GM23338 (cell line): ENCODE measurements around the gene KIAA2012. TPM values are rescaled to one million over a fixed set of nuclear protein-coding genes. Genes with fewer than 3 reads are reported as not detected.
A peak's percentile ranks its signal among the peaks of the same experiment; 100 is the strongest.

Experiments
- ATAC-seq: fragments of 200-7000 bp; cut with Tn5 transposase; 3 replicates; pipeline ENCODE4 v1.9.1; 2020
- DNase-seq: peaks from one replicate; pipeline ENCODE4 v3.0.0-alpha.2; 2015; ENCODE audit warnings: low spot score
- H2AFZ ChIP-seq: fragments of 200-600 bp; sonication (generic); 2 replicates; pipeline ENCODE4 v1.8.0; 2016; ENCODE audit warnings: antibody characterized with exemption, mild to moderate bottlenecking, moderate library complexity
- H3F3A ChIP-seq: fragments of 200-600 bp; sonication (generic); replicated peaks from 2 replicates; pipeline ENCODE4 v1.8.0; 2017; ENCODE audit warnings: antibody characterized with exemption, mixed run types, low read depth
- H3K27ac ChIP-seq: fragments of 200-600 bp; sonication (generic); 2 replicates; pipeline ENCODE4 v1.6.1; 2016; ENCODE audit warnings: low read depth
- H3K27me3 ChIP-seq: fragments of 200-600 bp; sonication (generic); 2 replicates; pipeline ENCODE4 v1.8.0; 2016; ENCODE audit warnings: mild to moderate bottlenecking, mixed run types, moderate library complexity; ENCODE audit not compliant: insufficient read depth
- H3K36me3 ChIP-seq: fragments of 200-600 bp; sonication (generic); 2 replicates; pipeline ENCODE4 v1.8.0; 2016; ENCODE audit warnings: mild to moderate bottlenecking; ENCODE audit not compliant: insufficient read depth
- H3K4me1 ChIP-seq: fragments of 200-600 bp; sonication (generic); 2 replicates; pipeline ENCODE4 v1.8.0; 2016; ENCODE audit warnings: mild to moderate bottlenecking, moderate library complexity; ENCODE audit not compliant: insufficient read depth
- H3K4me2 ChIP-seq: fragments of 200-600 bp; sonication (generic); 2 replicates; pipeline ENCODE4 v1.7.1; 2017; ENCODE audit warnings: mixed run types
- H3K4me3 ChIP-seq: fragments of 200-600 bp; sonication (generic); 2 replicates; pipeline ENCODE4 v1.6.1; 2016; ENCODE audit warnings: mixed run types
- H3K79me2 ChIP-seq: fragments of 200-600 bp; sonication (generic); replicated peaks from 2 replicates; pipeline ENCODE4 v1.8.0; 2017; ENCODE audit warnings: mild to moderate bottlenecking; ENCODE audit not compliant: insufficient read depth
- H3K9me2 ChIP-seq: fragments of 200-600 bp; sonication (generic); 2 replicates; pipeline ENCODE4 v1.8.0; 2017; ENCODE audit not compliant: insufficient read depth
- H4K20me1 ChIP-seq: fragments of 200-600 bp; sonication (generic); replicated peaks from 2 replicates; pipeline ENCODE4 v1.8.0; 2017; ENCODE audit warnings: mild to moderate bottlenecking; ENCODE audit not compliant: insufficient read depth
- H3K27ac Mint-ChIP-seq: 2 replicates; pipeline ENCODE4 v1.8.0; 2020; ENCODE audit warnings: inconsistent platforms, mild to moderate bottlenecking, moderate library complexity, mixed read lengths
- H3K27me3 Mint-ChIP-seq: 3 replicates; pipeline ENCODE4 v1.8.0; 2022; ENCODE audit warnings: low read depth, mild to moderate bottlenecking, moderate library complexity, mixed read lengths, inconsistent platforms; ENCODE audit not compliant: insufficient read depth, poor library complexity
- H3K36me3 Mint-ChIP-seq: 3 replicates; pipeline ENCODE4 v1.8.0; 2021; ENCODE audit warnings: low read depth, mild to moderate bottlenecking, inconsistent platforms, moderate library complexity, mixed read lengths
- H3K4me1 Mint-ChIP-seq: 3 replicates; pipeline ENCODE4 v1.8.0; 2020; ENCODE audit warnings: mild to moderate bottlenecking, inconsistent platforms, mixed read lengths
- H3K4me3 Mint-ChIP-seq: 3 replicates; pipeline ENCODE4 v1.8.0; 2021; ENCODE audit warnings: moderate library complexity, mild to moderate bottlenecking, inconsistent platforms, mixed read lengths
- H3K9me3 Mint-ChIP-seq: 3 replicates; pipeline ENCODE4 v1.8.0; 2020; ENCODE audit warnings: moderate library complexity, mild to moderate bottlenecking, inconsistent platforms, mixed read lengths
- CREB1 ChIP-seq: fragments of 250-450 bp; sonication (Bioruptor Pico); IDR thresholded peaks from 2 replicates; pipeline ENCODE4 v1.5.0; 2020; ENCODE audit warnings: low read depth, mild to moderate bottlenecking, moderate library complexity
- CTCF ChIP-seq, 2 experiments: fragments of 200-600 bp in 1 of 2; sonication (generic) in 1 of 2; conservative IDR thresholded peaks; 2 replicates each; pipeline versions ENCODE4 v1.5.1 to v1.6.1; 2016 to 2017; ENCODE audit warnings: antibody characterized with exemption in 2 of 2, low read depth in 2 of 2, mild to moderate bottlenecking in 2 of 2, moderate library complexity in 1 of 2
- EZH2 ChIP-seq: fragments of 200-600 bp; sonication (generic); IDR thresholded peaks from one replicate; pipeline ENCODE4 v1.8.0; 2017; ENCODE audit warnings: antibody characterized with exemption, mild to moderate bottlenecking, low read depth; ENCODE audit not compliant: unreplicated experiment
- EZH2phosphoT487 ChIP-seq: fragments of 200-600 bp; sonication (generic); IDR thresholded peaks from one replicate; pipeline ENCODE4 v1.8.1; 2018; ENCODE audit warnings: antibody characterized with exemption; ENCODE audit not compliant: unreplicated experiment
- JUNB ChIP-seq: IDR thresholded peaks from one replicate; pipeline ENCODE4 v1.6.1; 2016; ENCODE audit warnings: antibody characterized with exemption; ENCODE audit not compliant: unreplicated experiment
- NANOG ChIP-seq: IDR thresholded peaks from 2 replicates; pipeline ENCODE4 v1.6.1; 2016; ENCODE audit warnings: antibody characterized with exemption, borderline replicate concordance
- POLR2AphosphoS5 ChIP-seq: IDR thresholded peaks from 2 replicates; pipeline ENCODE4 v1.6.1; 2016; ENCODE audit warnings: antibody characterized with exemption, low read depth
- REST ChIP-seq: IDR thresholded peaks from one replicate; pipeline ENCODE4 v1.6.1; 2018; ENCODE audit warnings: antibody characterized with exemption; ENCODE audit not compliant: unreplicated experiment
- STAT1 ChIP-seq: IDR thresholded peaks from one replicate; pipeline ENCODE4 v1.6.1; 2016; ENCODE audit warnings: antibody characterized with exemption; ENCODE audit not compliant: unreplicated experiment
- ZNF114 ChIP-seq: fragments of 250-450 bp; sonication (Bioruptor Pico); IDR thresholded peaks from 2 replicates; pipeline ENCODE4 v1.5.0; 2020; ENCODE audit warnings: mild to moderate bottlenecking, moderate library complexity
- ZNF331 ChIP-seq: fragments of 250-450 bp; sonication (Bioruptor Pico); IDR thresholded peaks from 2 replicates; pipeline ENCODE4 v1.5.0; 2020; ENCODE audit warnings: low read depth, mild to moderate bottlenecking, moderate library complexity
- polyA plus RNA-seq: library from polyadenylated mRNA; unstranded; fragments of >200 nt; fragmentation: Nextera tagmentation; extraction: Ambion mirVana; gene quantifications from 2 replicates; pipeline ENCODE4 v1.2.1, GENCODE V29; 2016
- total RNA-seq: library from RNA; depleted of rRNA; stranded (reverse); fragments of >200 nt; shearing (Covaris generic); gene quantifications from 2 replicates; pipeline ENCODE4 v1.2.3, GENCODE V29; 2014
- TF ChIP-seq, protein P1 (sequence below): fragments of 250-450 bp; sonication (Bioruptor Pico); IDR thresholded peaks from 2 replicates; pipeline ENCODE4 v1.5.0; 2020; ENCODE audit warnings: mild to moderate bottlenecking, moderate library complexity
- TF ChIP-seq, protein P2 (sequence below): IDR thresholded peaks from 2 replicates; pipeline ENCODE4 v1.6.1; 2016; ENCODE audit warnings: antibody characterized with exemption

KIAA2012 gene
- total and polyA plus RNA-seq, 2 experiments from 2014 or later, result 0.03 to 0.08 TPM

DNA sequence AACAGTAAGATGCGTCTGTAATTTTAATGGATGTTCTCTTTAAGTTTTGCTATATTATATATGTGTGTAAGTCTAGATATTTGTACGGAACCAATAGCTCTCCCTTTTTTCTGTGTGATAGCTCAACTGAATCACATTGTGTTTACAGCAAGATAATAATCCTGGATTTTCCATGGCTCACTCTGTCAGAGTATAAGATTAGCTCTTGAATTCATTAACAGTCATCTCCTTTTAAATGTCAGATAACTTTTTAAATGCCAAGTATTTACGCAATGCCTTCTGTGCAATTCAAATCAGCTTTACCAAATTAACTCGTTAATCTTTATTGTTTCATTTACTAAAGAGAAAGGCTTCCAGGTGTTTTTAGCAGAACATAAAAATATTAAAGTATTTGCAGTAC, 76.9 kb downstream of the KIAA2012 start:
- DNase-seq, result no peak
- no peaks in the 10 kb centered on the region for H3K27me3 ChIP-seq
- TF ChIP-seq POLR2AphosphoS5 (no peak), STAT1 (no peak), CREB1 (no peak), REST (no peak), EZH2phosphoT487 (no peak), EZH2 (no peak), ZNF114 (CRISPR knock-in tag) (no peak), ZNF331 (CRISPR knock-in tag) (no peak), CTCF (conservative IDR thresholded peaks at IDR 0.05; ENCODE audit: low read depth in 2 of 2) (no peak), NANOG (no peak), JUNB (no peak)
- TF ChIP-seq, protein P1, sequence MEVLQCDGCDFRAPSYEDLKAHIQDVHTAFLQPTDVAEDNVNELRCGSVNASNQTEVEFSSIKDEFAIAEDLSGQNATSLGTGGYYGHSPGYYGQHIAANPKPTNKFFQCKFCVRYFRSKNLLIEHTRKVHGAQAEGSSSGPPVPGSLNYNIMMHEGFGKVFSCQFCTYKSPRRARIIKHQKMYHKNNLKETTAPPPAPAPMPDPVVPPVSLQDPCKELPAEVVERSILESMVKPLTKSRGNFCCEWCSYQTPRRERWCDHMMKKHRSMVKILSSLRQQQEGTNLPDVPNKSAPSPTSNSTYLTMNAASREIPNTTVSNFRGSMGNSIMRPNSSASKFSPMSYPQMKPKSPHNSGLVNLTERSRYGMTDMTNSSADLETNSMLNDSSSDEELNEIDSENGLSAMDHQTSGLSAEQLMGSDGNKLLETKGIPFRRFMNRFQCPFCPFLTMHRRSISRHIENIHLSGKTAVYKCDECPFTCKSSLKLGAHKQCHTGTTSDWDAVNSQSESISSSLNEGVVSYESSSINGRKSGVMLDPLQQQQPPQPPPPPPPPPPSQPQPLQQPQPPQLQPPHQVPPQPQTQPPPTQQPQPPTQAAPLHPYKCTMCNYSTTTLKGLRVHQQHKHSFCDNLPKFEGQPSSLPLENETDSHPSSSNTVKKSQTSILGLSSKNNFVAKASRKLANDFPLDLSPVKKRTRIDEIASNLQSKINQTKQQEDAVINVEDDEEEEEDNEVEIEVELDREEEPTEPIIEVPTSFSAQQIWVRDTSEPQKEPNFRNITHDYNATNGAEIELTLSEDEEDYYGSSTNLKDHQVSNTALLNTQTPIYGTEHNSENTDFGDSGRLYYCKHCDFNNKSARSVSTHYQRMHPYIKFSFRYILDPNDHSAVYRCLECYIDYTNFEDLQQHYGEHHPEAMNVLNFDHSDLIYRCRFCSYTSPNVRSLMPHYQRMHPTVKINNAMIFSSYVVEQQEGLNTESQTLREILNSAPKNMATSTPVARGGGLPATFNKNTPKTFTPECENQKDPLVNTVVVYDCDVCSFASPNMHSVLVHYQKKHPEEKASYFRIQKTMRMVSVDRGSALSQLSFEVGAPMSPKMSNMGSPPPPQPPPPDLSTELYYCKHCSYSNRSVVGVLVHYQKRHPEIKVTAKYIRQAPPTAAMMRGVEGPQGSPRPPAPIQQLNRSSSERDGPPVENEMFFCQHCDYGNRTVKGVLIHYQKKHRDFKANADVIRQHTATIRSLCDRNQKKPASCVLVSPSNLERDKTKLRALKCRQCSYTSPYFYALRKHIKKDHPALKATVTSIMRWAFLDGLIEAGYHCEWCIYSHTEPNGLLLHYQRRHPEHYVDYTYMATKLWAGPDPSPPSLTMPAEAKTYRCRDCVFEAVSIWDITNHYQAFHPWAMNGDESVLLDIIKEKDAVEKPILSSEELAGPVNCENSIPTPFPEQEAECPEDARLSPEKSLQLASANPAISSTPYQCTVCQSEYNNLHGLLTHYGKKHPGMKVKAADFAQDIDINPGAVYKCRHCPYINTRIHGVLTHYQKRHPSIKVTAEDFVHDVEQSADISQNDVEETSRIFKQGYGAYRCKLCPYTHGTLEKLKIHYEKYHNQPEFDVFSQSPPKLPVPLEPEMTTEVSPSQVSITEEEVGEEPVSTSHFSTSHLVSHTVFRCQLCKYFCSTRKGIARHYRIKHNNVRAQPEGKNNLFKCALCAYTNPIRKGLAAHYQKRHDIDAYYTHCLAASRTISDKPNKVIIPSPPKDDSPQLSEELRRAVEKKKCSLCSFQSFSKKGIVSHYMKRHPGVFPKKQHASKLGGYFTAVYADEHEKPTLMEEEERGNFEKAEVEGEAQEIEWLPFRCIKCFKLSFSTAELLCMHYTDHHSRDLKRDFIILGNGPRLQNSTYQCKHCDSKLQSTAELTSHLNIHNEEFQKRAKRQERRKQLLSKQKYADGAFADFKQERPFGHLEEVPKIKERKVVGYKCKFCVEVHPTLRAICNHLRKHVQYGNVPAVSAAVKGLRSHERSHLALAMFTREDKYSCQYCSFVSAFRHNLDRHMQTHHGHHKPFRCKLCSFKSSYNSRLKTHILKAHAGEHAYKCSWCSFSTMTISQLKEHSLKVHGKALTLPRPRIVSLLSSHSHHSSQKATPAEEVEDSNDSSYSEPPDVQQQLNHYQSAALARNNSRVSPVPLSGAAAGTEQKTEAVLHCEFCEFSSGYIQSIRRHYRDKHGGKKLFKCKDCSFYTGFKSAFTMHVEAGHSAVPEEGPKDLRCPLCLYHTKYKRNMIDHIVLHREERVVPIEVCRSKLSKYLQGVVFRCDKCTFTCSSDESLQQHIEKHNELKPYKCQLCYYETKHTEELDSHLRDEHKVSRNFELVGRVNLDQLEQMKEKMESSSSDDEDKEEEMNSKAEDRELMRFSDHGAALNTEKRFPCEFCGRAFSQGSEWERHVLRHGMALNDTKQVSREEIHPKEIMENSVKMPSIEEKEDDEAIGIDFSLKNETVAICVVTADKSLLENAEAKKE (CRISPR knock-in tag), result no peak
- TF ChIP-seq, protein P2, sequence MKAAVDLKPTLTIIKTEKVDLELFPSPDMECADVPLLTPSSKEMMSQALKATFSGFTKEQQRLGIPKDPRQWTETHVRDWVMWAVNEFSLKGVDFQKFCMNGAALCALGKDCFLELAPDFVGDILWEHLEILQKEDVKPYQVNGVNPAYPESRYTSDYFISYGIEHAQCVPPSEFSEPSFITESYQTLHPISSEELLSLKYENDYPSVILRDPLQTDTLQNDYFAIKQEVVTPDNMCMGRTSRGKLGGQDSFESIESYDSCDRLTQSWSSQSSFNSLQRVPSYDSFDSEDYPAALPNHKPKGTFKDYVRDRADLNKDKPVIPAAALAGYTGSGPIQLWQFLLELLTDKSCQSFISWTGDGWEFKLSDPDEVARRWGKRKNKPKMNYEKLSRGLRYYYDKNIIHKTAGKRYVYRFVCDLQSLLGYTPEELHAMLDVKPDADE, result no peak

More for the DNA sequence above, 76.9 kb downstream of the KIAA2012 start:
- Histone ChIP-seq H3K9me2 (peaks cover 8% of the 10 kb centered on the region; the same call in 1 of the 2 replicates), H3K36me3 (no peaks in the 10 kb centered on the region), H3K4me1 (peaks cover 13% of the 10 kb centered on the region; the same call in 1 of the 2 replicates), H3F3A (0 out of 2 replicates have a peak, but pooled peaks cover 3% of the 10 kb centered on the region), H3K4me2 (0 out of 2 replicates have a peak overlapping the region, but pooled peaks have one; percentile 30), H3K4me3 (no peak overlapping the region), H3K27ac (no peak overlapping the region), H2AFZ (peak overlapping the region; percentile 97; the same call in 1 of the 2 replicates), H4K20me1 (no peaks in the 10 kb centered on the region), H3K79me2 (no peaks in the 10 kb centered on the region)
- Mint-ChIP-seq H3K27me3 (peaks cover 5% of the 10 kb centered on the region), H3K27ac (no peak overlapping the region), H3K9me3 (no peaks in the 10 kb centered on the region), H3K4me1 (peaks cover 32% of the 10 kb centered on the region), H3K36me3 (no peaks in the 10 kb centered on the region), H3K4me3 (no peak overlapping the region)
- no peak for ATAC-seq
